NCI-H2081 treated with DMSO at 0.1 percent for 48 hours (cell line): ENCODE measurements around the gene CACNB4.

ENCODE experiments used
- DNase-seq: peaks from one replicate; lab custom pipeline; 2025; lab: John Stamatoyannopoulos, UW

Gene CACNB4

DNA sequence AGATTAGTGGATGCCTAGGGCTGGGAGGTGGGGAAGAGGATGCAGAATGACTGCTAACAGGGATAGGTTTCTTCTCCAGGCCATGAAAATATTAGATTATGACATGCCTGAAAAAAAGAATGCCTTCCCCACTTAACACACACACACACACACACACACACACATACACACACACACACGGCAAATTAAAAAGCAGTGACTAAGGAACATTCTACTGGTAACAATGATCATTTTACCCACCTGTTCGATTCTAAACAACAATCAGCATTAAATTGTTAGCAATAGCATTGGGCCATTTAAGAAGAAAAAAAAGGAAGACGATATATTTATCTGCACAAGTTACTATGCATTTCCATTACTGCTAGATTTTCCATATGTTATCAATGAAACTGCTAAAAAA lies 10.8 kb downstream of the CACNB4 start:
- DNase-seq: no peak

DNA sequence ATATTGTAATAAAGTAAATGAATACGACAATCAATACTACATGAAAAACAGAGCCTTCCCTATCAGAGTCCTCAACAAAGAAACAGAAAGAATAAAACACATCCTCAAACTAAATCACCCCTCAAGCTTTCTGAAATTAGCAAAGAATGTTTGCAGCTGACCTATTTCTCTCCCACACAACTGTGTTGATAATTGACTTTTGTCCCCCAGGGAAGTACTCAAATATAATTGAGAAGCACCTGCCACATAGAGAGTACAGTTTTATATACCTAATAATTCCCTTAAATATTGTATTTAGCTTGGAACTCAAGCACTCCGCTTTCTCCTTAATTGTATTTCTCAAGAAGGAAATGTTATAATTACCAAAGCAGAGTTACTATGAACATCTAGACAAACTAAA lies 12.6 kb downstream of the CACNB4 start:
- DNase-seq: no peak

DNA sequence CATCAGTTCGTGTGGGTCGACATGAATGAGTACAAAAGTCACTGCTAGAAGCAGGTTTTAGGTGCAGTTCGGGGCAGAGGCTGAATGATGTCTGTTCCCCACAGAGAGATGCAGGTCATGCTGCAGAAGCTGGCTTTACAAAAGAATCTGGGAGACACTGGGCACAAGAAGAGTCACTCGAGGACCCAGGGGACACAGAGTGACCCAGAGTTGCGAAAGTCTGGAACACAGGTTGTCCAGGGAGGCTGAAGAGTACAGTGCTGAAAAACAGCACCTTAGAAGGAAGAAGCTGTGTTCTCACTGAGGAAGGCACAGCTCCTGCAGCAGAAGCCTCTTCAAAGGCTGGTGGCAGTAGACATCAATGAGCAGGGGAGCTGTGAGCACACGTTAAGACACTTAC lies 14.8 kb downstream of the CACNB4 start:
- no peak for DNase-seq

DNA sequence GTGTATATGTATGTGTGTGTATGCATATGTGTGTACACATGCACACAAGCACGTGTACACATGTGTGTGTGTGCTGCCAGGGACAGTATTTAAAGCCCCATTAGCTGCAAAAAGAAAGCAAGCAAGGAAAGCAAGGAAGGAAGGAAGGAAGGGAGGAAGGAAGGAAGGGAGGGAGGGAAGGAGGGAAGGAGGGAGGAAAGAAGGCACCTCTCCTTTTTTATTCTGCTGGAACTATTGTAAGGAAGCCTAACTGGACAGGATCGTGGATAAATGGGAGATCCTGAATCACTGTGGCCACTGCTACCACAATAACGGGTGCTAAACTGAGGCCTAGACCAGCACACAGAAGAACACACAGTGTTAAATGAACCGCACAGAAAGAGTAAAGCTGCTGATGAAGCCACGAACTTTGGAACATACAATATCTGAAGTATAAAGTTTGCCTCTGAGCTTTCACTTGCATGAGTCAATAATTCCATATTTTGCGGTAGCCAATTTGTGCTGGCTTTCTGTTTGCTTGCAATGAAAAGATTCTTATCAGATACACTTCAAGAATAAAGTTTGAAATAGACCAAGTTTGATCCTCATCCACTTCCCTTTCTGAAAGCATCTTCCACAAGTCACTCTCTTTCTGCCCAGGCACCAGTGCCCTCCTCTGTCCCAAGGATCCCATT lies 15.5 kb downstream of the CACNB4 start:
- DNase-seq: no peak

DNA sequence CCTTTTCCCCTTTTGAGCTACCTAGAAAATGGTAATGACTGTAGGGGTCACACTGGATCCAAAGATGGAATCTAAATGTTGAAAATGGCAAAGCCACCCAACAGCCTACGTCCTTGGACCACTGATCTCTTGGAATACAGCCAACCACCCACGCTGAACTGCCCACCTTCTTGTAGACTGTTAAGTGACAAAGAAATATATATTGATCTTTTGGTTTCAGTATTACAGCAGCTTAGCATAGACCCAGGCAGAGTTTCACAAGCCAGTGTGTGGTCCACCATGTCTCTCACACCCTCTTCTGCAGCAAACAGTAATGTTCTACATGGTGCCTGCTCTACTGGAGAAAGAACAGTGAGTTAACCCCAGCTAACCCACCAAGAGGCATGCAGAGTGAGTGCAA lies 20.2 kb downstream of the CACNB4 start:
- no peak for DNase-seq

DNA sequence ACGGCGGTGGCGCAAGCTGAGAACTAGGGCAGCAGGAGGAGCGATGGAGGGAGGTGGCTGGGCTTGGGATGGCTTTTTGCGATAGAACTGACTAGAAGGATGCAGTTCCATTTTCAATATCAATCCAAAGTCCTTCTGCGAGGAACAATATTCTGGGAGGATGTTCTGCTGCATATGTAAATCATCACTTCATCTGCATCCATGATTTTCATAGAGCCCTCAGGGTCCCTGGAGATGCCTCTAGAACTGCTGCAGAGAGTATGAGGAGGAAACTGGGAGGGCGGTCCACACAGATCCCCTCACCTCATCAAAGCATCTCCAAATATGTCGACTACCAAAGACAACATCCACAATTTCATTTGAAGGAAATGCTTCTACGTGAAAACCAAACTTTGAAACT lies 20.8 kb downstream of the CACNB4 start:
- DNase-seq: no peak

DNA sequence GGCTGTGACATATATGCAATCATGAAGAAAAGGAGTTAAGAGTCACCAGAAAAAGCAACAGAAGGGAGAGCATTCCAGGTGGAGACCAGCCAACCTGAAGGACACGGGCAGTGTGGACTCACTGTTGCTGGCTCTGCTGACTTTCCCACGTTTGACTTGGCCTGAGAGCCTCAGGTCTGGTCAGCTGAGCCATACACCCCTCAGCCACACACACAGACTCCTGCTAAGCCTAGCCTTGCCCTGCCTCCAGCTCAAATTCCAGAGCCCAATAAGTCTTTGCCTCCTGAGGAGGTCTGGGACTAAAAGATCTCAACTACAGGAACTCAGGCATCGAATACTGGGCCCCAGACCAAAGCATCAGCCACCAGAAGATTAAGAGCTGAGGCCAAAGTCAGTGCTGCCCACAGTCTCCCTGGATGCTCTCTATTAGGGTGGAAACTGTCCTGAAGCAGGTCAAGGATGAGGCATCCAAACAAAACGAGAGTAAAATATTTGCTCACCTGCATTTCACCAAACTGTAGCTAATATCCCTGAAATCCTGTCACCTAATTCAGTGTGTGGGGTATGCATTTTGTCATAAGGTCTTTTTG lies 23.3 kb downstream of the CACNB4 start:
- no peak for DNase-seq

DNA sequence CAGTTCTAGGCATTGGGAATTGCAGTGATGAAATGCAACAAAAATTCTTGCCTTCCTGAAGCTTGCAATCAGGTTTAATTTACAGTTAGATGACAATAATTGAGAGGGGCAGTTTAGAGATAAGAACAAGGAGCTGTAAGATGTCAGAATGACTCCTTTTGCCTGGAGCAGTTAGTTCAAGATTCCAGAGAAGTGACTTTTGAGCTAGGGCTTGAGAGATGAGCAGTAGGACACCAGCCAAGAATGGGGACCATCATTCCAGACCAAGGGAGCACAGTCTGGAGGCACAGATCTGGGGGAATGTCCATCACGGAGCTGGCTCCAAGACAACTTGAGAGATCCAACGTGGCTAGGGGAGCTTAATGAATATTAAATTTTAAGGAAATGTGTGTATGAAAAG lies 26.8 kb downstream of the CACNB4 start:
- no peak for DNase-seq

DNA sequence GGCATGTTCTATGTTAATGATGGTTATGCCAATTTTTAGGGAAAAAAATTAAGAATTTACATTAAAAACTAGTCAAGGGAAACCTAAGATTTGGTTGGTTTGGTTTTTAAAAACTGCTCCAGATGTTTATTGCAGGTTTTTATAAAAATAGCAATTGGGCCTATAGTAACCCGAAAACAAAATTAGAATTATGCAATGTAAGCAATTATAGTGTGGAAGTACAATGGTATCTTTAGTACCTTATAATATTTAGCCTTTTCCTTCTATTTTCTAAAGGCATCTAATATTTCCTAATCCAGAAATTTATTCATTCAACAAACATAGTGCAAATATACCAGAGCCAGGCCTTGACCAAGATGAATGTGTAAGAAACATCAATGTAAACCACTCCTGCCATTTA lies 27.3 kb downstream of the CACNB4 start:
- DNase-seq: no peak

DNA sequence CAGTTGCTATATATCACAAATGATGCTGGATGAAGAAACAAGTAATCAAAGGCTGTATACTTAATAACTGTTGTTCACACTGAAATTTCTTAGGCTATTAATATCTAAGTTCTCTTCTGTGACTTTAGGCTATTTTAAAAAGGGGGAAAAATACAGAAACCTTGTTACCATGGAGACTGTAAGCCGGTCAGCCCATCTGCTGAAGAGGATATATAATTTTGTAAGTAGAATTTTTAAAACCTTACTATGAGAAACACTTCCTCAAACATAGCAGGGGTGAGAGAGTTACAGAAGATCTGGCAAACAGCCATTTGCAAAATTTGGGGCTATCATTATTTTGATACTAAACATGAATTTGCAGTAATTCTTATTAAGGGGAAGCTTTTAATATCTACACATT lies 27.8 kb downstream of the CACNB4 start:
- no peak for DNase-seq

DNA sequence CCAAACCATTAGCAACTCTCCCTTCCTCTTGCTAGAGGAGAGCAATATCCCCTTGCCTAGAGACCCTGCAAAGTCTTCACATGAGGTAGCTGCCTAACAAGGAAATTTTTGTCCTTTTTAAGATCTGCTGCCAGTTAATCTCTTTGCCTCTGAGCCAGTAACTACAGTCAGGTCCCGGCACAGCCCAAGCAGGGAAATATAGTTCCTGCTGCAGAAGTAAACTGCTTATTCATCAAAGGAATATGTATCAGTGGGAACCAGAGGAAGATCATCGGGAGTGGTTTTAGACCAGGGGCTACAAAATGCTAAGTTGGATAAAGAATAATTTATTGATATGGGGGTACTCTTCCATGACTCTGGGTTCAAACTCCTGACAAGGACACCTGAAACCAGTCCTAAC lies 30.6 kb downstream of the CACNB4 start:
- DNase-seq: no peak

DNA sequence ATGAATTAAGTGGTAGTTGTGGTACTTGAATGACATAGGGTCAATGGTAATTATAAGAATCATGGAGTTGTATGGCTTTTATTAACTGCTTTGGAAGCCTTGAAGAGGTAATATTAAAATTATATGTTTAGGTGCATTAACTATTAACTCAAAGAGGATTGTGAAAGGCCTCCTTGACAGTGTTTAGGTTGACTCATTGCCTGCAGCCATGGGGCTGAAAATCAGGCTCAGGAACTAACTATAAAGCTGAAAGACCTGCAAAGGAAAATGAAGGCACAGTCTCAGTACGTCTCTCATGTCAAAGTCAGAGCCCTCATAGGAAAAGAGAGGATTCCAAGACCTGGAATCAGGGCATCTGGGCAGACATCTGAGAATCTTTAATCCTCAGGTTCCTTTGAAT lies 31.0 kb downstream of the CACNB4 start:
- DNase-seq: no peak

DNA sequence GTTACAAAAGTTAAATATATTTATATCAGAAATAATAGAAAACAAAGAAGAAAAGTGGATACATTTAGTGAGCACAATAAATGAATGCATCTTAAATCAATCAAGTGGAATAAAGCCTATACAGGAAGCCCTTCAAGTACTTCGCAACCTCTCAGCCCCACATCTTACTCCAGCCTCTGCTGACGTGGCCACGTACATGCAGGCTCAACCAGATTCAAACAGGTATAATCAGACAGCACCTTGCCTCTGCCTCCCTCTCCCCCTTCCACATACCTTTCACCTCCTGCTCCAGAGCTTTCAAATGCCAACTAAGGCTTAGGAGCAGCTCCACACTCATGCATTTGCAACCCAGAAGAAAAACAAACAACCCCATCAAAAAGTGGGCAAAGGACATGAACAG lies 32.9 kb downstream of the CACNB4 start:
- no peak for DNase-seq

DNA sequence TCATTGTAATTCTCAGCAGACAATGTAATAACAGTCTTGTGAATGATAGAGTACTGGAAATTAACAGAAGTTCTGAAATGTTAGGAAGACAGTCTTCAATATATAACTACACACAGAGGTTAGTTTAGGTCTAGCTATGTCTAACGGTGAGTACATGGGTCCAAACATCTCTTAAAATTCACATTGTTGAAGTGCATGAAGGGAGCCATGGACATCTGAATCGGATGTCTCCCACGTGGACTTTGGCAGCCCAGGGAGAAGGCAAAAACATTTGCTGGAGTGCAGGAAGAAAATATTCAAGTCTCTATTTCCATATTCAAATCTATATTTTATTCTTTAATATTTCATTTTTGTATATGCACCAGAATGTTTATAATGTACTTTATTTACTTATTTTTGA lies 34.8 kb downstream of the CACNB4 start:
- DNase-seq: no peak

DNA sequence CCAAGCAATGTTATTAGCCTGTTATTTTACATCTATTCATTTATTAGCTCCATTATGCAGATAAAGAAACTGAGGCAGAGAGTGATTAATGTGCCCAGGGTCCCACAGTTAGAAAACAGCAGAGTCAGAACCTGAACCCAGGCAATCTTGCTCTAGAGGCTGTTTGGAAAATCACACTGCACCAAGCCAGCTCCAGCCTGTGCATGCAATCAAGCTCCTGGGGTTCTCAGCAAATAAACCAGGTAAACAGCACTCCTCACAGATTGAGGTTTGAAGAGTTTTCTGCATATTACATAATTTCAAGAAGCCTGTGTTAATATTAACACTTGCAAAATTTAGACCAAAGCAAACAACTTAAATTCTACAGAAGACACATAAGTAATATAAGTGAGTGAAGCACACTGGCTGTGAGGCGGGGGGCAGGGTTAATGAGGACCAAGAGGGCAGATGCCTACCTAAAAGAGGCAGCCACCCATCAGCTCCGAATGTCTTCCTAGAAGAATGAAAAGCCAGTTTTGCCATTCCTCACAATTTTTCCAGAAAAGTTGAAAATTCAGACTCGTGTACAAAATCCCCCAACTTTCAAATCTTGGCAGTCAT lies 35.4 kb downstream of the CACNB4 start:
- no peak for DNase-seq

DNA sequence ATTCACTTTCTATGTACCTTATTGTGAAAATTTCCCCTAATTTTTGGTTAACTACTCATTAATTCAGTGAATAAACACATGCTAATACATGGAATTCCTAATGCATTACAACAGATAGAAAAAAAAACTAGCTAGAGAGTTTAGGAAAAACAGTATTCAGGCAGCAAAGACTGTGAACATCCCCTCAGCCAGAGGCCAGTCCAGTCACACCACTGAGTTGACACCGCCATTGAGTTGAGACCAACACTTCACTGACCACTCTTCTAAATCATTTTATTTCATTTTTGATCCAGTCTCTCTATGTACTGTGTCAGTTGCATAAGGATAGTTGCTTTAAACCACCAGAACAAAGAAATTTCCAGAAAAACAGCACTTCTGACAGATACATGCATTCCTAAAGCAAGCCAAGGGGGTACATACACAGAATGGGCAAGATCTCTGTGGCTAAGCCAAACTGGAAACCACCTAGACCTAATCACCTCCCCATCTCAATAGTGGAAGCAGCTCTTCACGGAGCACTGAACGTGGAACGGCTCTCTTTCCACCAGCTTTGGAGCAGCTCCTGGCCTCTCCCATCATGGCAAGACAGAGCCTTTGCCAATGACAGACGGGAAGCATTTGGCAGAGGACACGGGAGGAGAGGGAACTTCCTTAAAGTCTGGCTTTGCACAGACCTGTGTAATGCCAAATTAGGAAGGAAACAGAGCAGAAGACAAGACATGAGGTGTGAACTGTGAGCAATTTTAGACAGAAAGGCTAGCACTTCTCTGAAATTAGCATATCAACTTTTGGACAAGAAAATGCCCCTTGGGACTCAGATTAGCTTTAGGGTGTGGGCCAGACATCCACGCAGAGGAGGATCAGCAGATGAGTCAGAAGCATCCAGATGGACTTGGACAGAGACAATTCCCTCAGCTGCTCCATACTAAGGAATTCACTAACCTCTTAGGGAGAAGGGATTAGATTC lies 36.4 kb downstream of the CACNB4 start:
- DNase-seq: no peak

DNA sequence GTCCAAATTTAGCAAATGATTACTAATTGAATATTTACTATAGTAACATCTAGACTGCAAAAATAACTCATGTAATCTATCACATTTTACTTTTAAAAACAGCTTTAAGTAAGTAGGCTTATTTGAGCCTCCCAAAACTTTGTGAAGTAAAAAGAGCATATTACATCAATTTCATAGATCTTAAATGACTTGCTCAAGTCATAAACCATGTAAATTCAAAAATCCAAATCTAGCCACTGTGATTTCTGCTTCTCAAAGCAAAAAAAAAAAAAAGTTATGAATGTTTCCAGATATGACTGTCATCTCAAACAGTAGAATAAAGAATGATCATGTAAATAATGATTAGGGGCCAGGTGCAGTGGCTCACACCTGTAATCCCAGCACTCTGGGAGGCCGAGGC lies 37.5 kb downstream of the CACNB4 start:
- DNase-seq: no peak

DNA sequence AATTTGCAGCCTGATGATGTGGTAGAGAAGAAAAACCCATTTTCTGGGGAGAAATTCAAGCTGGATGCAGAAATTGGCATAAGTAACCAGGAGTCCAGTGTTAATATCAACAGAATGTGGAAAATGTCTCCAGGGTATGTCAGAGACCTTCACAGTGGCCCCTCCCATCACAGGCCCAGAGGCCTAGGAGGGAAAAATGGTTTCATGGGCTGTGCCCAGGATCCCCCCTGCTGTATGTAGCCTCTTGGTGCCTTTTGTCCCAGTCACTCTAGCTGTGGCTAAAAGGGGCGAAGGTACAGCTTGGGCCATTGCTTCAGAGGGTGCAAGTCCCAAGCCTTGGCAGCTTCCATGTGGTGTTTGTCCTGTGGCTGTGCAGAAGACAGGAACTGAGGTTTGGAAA lies 40.2 kb downstream of the CACNB4 start:
- DNase-seq: no peak

DNA sequence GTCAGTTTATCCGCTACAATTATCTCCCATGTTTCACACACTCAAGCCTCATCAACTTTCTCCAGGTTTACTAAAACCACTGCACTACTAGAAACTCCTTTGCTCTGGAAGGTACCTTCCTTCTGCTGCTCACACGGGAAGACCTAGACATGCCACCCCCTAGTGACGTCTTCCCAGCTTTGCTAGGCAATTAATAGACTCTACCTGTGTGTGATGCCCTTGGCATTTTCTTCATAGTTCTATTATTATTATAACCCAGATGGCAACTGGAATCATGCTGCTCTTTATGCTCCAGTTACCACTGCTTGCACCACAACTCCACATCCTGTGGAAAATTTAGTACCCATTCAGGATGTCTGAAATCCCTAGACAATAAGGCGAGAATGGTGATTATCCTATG lies 42.4 kb downstream of the CACNB4 start:
- DNase-seq: no peak

DNA sequence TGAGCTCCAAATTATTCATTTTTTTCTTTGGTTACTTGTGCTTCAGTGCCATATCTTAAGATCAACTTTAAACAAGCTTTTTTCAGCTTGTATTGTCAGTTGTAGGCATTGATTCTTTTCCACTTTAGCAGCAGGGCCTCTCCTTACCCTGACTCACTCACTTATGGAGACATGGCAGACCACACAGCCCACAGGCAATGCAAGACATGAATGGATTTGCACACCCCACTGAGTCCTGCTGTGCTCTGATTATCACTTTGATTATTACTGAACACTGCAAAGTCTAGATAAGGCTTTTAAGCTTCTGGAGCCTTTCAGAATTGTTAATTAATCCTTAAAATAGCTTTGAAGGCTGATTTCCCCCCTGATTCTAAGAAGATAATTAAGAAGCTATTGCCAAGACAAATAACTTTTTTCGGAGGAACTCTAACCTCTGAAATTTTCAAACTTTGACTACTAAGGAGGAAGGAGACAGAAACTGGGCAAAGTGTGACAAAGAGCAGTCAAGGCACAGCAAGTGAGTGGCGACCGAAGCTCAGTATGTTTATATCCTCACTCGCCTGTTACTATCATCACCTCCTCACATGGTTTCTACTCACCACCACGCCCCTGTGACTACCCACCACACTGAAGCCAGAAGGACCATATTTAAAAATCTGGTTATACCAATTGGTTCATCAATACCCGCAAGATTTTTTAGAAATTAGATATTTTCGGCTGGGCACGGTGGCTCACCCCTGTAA lies 43.3 kb downstream of the CACNB4 start:
- no peak for DNase-seq

DNA sequence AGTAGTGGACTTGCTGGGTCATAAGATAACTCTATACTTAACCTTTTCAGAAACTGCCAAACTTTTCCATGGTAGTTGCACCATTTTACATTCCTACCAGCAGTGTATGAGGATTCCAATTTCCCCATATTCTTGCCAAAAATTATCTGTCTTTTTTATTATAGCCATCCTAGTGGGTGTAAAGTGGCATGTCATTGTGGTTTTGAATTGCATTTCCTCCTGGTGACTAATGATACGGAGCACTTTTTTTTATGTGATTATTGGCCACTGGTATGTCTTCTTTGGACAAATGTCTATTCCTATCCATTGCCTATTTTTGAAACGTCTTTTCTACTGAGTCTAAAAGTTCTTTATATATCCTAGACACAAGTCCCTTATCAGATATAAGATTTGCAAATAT lies 44.3 kb downstream of the CACNB4 start:
- no peak for DNase-seq

DNA sequence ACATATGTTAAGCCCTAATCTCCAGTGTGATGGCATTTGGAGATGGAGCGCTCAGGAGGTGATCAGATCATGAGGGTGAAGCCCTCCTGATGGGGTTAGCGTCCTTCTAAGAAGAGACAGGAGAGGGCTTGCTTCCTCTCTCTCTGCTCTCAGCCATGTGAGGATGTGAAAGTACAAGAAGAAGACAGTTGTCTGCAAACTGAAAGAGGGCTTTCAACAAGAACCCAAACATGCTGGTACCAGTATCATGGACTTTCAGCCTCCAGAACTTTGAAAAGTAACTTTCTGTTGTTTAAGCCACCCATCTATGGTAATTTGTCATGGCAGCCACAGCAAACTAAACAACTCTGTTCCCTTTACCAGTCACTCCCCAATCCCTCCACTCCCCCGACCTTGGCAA lies 47.4 kb downstream of the CACNB4 start:
- DNase-seq: no peak
